ENCODE measurements around the gene MSH3. TPM values are rescaled to one million over a fixed set of nuclear protein-coding genes. Genes with fewer than 3 reads are reported as not detected.
"Not testable (repeated sequence)": the region's sequence is repeated elsewhere in the genome, so short reads cannot be mapped to it uniquely, and the experiment has no call there.

MSH3 gene
- total RNA-seq, 3 donors from 2014 or later (not counting 1 experiment from before 2014, with no cell fraction given), result 11.6 to 17.1 (median 15.5) TPM

DNA sequence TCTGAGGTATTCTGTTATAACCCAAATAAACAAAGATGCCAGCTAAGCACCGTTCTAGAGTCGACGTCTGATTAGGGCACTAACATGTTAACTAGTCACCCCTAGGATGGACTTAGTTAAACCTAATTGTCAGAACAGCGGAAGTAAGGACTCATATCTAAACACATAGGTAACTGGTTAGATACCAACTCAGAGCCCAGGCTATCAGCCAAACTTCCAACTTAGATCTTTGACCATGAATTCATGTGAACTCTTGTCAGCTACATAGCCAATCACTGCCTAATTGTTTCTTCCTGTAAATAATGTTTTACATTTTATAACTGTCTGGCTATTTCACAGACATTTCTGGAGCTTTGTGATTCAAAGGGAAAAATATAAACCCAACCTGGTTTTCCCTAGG lies 84.6 kb downstream of the MSH3 start:
- WGBS (ENCODE audit: insufficient coverage), result over 99% methylated on average over 4 of the region's 4 CpGs

DNA sequence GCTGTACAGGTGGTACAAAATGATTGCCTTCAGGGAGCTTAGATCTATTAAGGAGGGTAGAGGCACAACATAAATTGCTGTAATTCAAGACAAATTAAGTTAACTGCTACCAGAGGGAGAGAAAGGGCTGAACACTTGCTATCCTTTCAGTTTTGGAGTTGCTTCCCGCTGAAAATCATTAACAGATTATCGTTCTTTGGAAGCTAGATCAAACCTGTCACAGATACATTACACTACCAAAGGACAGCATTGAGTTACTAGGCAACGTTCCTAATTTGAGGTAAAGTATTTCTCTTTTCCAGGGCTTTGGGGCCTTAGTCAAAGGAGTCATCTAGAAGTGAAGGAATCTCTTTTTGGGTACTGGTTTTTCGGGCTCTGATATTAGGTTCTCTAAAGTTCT lies 85.0 kb downstream of the MSH3 start:
- Histone ChIP-seq H3K9me3 (ENCODE audit: control insufficient read depth, insufficient read depth, low read length) (no peaks in the 10 kb centered on the region), H3K27me3 (ENCODE audit: control insufficient read depth, insufficient read depth, low read length) (no peaks in the 10 kb centered on the region), H3K36me3 (ENCODE audit: control insufficient read depth, insufficient read depth, low read length) (peaks cover 2% of the 10 kb centered on the region), H3K4me1 (ENCODE audit: control insufficient read depth, insufficient read depth, low read length) (peaks cover 17% of the 10 kb centered on the region), H3K4me3 (ENCODE audit: low read length) (no peak overlapping the region), H3K27ac (ENCODE audit: low read length) (no peak overlapping the region)
- 100% methylated on average over 4 of the region's 4 CpGs for WGBS (ENCODE audit: insufficient coverage)
- ATAC-seq (no peak), DNase-seq (no peak)
- TF ChIP-seq, protein P1, sequence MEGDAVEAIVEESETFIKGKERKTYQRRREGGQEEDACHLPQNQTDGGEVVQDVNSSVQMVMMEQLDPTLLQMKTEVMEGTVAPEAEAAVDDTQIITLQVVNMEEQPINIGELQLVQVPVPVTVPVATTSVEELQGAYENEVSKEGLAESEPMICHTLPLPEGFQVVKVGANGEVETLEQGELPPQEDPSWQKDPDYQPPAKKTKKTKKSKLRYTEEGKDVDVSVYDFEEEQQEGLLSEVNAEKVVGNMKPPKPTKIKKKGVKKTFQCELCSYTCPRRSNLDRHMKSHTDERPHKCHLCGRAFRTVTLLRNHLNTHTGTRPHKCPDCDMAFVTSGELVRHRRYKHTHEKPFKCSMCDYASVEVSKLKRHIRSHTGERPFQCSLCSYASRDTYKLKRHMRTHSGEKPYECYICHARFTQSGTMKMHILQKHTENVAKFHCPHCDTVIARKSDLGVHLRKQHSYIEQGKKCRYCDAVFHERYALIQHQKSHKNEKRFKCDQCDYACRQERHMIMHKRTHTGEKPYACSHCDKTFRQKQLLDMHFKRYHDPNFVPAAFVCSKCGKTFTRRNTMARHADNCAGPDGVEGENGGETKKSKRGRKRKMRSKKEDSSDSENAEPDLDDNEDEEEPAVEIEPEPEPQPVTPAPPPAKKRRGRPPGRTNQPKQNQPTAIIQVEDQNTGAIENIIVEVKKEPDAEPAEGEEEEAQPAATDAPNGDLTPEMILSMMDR (IDR thresholded peaks at IDR 0.05), result no peak
- no peaks in the 10 kb centered on the region for H3K36me3 Mint-ChIP-seq
- peak overlapping the region; percentile 63 to 64 for H3K27ac Mint-ChIP-seq
- H3K27me3 Mint-ChIP-seq (ENCODE audit: low read depth in 2 of 2), result no peaks in the 10 kb centered on the region
- H3K4me3 Mint-ChIP-seq, result peak overlapping the region; percentile 6
- intact Hi-C loops (cut with micrococcal nuclease), result no loop called here
- no peaks in the 10 kb centered on the region for H3K9me3 Mint-ChIP-seq
- peaks cover 30 to 36% of the 10 kb centered on the region in 2 donors for H3K4me1 Mint-ChIP-seq

More for the DNA sequence above, 84.6 kb downstream of the MSH3 start:
- Mint-ChIP-seq H3K27me3 (ENCODE audit: low read depth in 2 of 2) (no peaks in the 10 kb centered on the region), H3K9me3 (no peaks in the 10 kb centered on the region), H3K4me3 (no peak overlapping the region), H3K27ac (peak overlapping the region; percentile 63 to 64), H3K36me3 (peaks cover 2% of the 10 kb centered on the region), H3K4me1 (peaks cover 26 to 33% of the 10 kb centered on the region in 2 donors)
- H3K27ac ChIP-seq (ENCODE audit: low read length), result no peak overlapping the region
- no peak for DNase-seq
- H3K27me3 ChIP-seq (ENCODE audit: control insufficient read depth, insufficient read depth, low read length), result no peaks in the 10 kb centered on the region
- intact Hi-C loops (cut with micrococcal nuclease), result no loop called here
- no peaks in the 10 kb centered on the region for H3K9me3 ChIP-seq (ENCODE audit: control insufficient read depth, insufficient read depth, low read length)
- TF ChIP-seq, protein P1 (IDR thresholded peaks at IDR 0.05), result no peak
- H3K4me1 ChIP-seq (ENCODE audit: control insufficient read depth, insufficient read depth, low read length), result peaks cover 17% of the 10 kb centered on the region
- H3K36me3 ChIP-seq (ENCODE audit: control insufficient read depth, insufficient read depth, low read length), result peaks cover 3% of the 10 kb centered on the region
- no peak overlapping the region for H3K4me3 ChIP-seq (ENCODE audit: low read length)
- no peak for ATAC-seq

DNA sequence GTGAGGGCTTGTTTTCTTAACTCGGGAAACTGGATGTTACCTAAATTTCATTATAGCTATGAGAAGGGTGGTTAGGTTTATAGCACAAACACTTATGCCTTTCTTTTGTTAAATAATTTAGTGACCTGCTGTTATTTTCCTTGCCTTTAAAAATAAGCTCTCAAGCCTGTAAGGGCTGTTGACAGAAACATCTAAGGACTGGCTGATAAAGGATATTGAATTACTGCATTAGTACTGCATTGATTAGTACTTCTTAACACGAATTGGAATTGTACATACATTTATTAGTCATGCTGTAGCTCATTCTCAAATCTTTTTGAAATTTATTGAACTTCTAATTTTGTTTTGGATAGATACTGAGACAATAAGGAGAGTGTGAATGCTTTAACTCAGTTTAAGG lies 85.4 kb downstream of the MSH3 start:
- intact Hi-C loops (cut with micrococcal nuclease), result no loop called here
- 100% methylated on average over 1 of the region's 2 CpGs for WGBS (ENCODE audit: insufficient coverage)
- Histone ChIP-seq H3K27ac (ENCODE audit: low read length) (no peak overlapping the region), H3K36me3 (ENCODE audit: control insufficient read depth, insufficient read depth, low read length) (no peaks in the 10 kb centered on the region), H3K4me1 (ENCODE audit: control insufficient read depth, insufficient read depth, low read length) (peaks cover 21% of the 10 kb centered on the region), H3K27me3 (ENCODE audit: control insufficient read depth, insufficient read depth, low read length) (no peaks in the 10 kb centered on the region), H3K9me3 (ENCODE audit: control insufficient read depth, insufficient read depth, low read length) (no peaks in the 10 kb centered on the region), H3K4me3 (ENCODE audit: low read length) (no peak overlapping the region)
- no peak overlapping the region for H3K4me3 Mint-ChIP-seq
- DNase-seq, result no peak
- no peaks in the 10 kb centered on the region for H3K27me3 Mint-ChIP-seq (ENCODE audit: low read depth in 2 of 2)
- no peak for ATAC-seq
- peaks cover 0 to 2% of the 10 kb centered on the region in 2 donors for H3K9me3 Mint-ChIP-seq
- H3K36me3 Mint-ChIP-seq, result no peaks in the 10 kb centered on the region
- peaks cover 34 to 40% of the 10 kb centered on the region in 2 donors for H3K4me1 Mint-ChIP-seq
- TF ChIP-seq, protein P1 (IDR thresholded peaks at IDR 0.05), result no peak
- H3K27ac Mint-ChIP-seq, result peak overlapping the region; percentile 63 to 64

DNA sequence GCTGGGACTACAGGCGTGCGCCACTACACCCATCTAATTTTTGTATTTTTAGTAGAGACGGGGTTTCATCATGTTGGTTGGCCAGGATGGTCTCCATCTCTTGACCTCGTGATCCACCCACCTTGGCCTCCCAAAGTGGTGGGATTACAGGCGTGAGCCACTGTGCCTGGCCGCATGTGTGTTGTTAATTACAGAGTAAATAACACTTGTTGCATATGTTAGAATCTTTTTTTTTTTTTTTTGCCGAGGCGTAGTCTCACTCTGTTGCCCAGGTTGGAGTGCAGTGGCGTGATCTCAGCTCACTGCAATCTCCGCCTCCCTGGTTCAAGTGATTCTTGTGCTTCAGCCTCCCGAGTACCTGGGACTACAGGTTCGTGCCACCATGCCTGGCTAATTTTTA lies 86.0 kb downstream of the MSH3 start:
- H3K4me1 Mint-ChIP-seq, result peaks cover 40 to 46% of the 10 kb centered on the region in 2 donors
- H3K36me3 Mint-ChIP-seq; intact Hi-C loops (cut with micrococcal nuclease); H3K4me3 Mint-ChIP-seq; H3K4me3 ChIP-seq (ENCODE audit: low read length); H3K36me3 ChIP-seq (ENCODE audit: control insufficient read depth, insufficient read depth, low read length); H3K27me3 ChIP-seq (ENCODE audit: control insufficient read depth, insufficient read depth, low read length); ATAC-seq; H3K9me3 Mint-ChIP-seq; H3K27me3 Mint-ChIP-seq (ENCODE audit: low read depth in 2 of 2); H3K9me3 ChIP-seq (ENCODE audit: control insufficient read depth, insufficient read depth, low read length); DNase-seq: not testable (repeated sequence)
- H3K4me1 ChIP-seq (ENCODE audit: control insufficient read depth, insufficient read depth, low read length), result peaks cover 27% of the 10 kb centered on the region
- 97% methylated on average over 11 of the region's 12 CpGs for WGBS (ENCODE audit: insufficient coverage)
- peak overlapping the region; percentile 63 to 83 for H3K27ac Mint-ChIP-seq
- H3K27ac ChIP-seq (ENCODE audit: low read length), result peak overlapping the region; percentile 43

Measured in natural killer cell (primary cell).